ENCODE measurements around the gene MCRS1.
"Not testable (repeated sequence)": the region's sequence is repeated elsewhere in the genome, so short reads cannot be mapped to it uniquely, and the experiment has no call there.

Gene MCRS1

DNA sequence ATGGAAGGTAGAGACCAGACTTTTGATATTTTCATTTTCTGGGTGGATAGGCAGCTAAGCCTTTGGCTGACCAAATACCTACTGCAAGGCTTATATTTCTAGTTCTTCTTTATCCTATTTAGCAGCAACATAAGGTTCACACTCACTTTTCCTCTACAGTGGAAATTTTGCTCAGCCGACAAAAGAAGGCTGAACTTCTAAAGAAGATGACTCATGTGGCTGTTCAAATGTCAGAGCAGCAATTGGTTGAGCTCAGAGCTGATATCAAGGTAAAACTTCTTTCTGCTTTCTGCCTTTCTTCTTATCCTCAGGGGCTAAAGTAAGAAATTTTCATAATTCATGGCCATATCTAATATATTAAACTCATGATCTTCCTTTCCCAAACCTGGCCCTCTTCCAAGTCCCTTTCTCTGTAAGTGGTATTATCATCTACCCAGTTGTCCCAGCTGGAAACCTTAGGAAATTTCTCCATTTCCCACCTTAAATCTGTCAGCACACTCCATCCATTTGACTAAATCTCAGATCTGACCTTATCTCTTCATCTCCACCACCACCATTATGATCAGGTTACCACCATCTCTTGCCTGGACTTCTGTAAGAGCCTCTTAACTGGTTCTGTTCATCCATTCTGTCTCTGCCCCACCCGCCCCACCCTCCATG lies 48.9 kb downstream of the MCRS1 start:
- no peak for DNase-seq (ENCODE audit: low read depth in 2 of 2)

DNA sequence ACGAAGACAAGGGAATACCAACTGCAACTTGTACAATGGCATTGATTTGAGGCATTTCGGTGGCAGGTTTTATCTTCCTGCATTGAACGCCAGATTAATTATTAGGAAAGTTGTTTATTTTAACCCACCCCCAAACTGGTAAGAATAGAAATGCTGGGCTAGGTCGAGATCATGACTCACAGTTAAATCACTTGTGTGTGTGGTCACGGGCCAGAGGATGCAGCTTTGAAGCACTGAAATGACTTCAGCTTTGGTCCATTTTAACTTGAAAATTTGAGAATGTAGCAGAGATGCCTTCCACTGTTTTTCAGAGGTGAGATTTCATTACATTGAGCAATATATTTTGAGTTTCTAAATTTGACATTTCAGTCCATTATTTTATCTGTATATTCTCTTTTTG lies 52.7 kb downstream of the MCRS1 start:
- no peak for DNase-seq (ENCODE audit: low read depth in 2 of 2)

DNA sequence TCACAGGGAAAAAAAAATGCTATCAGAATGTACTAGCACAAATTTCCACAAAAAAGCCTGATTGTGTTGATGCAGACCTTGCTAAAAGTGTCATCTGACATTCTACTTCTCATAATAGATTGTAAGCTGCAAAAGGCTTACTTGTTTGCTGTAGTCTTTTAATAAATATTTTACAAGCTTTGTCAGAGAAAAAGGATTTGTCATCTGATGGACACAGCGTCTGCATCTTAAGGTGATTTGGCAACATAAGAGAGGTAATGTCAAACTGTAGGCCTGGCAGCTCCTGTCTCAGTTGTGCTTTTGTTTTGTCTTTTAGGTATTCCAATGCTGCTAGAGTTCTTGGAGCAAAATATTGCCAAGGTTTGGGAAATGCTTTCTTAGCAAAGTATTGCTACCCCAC lies 55.4 kb downstream of the MCRS1 start:
- no peak for DNase-seq (ENCODE audit: low read depth in 2 of 2)

- DNase-seq (ENCODE audit: low read depth in 2 of 2) = no peak
Measured at GRCh38 chr12:49511410-49511809, 56.5 kb downstream of the MCRS1 start.

DNA sequence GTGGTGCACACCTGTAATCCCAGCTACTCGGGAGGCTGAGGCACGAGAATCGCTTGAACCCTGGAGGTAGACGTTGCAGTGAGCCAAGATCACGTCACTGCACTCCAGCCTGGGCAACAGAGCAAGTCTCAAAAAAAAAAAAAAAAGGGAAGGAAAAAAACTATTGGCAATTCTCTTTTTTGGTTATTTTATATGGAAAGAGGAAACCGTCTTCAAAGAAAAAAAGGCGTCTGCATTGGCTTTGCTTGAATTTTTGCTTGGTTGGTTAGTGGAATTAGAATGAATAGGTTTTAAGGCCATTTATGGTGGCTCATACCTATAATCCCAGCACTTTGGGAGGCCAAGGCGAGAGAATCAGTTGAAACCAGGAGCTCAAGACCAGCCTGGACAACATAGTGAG lies 58.3 kb downstream of the MCRS1 start:
- DNase-seq (ENCODE audit: low read depth in 2 of 2) = not testable (repeated sequence)

All from stimulated activated CD8-positive, alpha-beta memory T cell treated with anti-CD3 and anti-CD28 coated beads, Interleukin-2, amount 100 ng/mL, for 48 hours (primary cell).